Common myeloid progenitor, CD34-positive (primary cell): ENCODE measurements around the gene MAN1A1.

Experiments used
- CTCF ChIA-PET: fragments of 350-600 bp; sonication (Branson Sonifier 250); formaldehyde crosslinking; loops from one replicate; lab custom pipeline; 2021; ENCODE audit warnings: antibody characterized with exemption; lab: Charles Lee
- POLR2A ChIA-PET: fragments of 350-600 bp; sonication (Branson Sonifier 250); formaldehyde crosslinking; loops from one replicate; lab custom pipeline; 2021; ENCODE audit warnings: antibody characterized with exemption; lab: Charles Lee
- DNase-seq, 3 donors: peaks; one replicate each; pipeline versions ENCODE4 v3.0.0 to v3.0.0-alpha.2; 2013
- H3K27ac ChIP-seq, 2 experiments: 1 replicate in 1 of 2; 2 replicates in 1 of 2; pipeline ENCODE4 v1.7.0; 2013; ENCODE audit warnings: inconsistent platforms in 2 of 2, low read length in 2 of 2, mild to moderate bottlenecking in 2 of 2, low read depth in 1 of 2, moderate library complexity in 1 of 2; ENCODE audit not compliant: severe bottlenecking in 2 of 2, insufficient read depth in 1 of 2, poor library complexity in 1 of 2
- H3K27me3 ChIP-seq, 5 experiments: replicated peaks in 2 of 5; 1 replicate in 3 of 5; 2 replicates in 2 of 5; pipeline versions ENCODE4 v1.6.1 to v1.7.0; 2013; ENCODE audit warnings: low read length in 4 of 5, mild to moderate bottlenecking in 2 of 5, moderate library complexity in 2 of 5, inconsistent platforms in 1 of 5; ENCODE audit not compliant: insufficient read depth in 5 of 5, control insufficient read depth in 4 of 5
- H3K36me3 ChIP-seq, 4 experiments: 1 replicate in 2 of 4; 2 replicates in 2 of 4; pipeline versions ENCODE4 v1.6.1 to v1.7.0; 2013; ENCODE audit warnings: low read length in 3 of 4, control low read depth in 1 of 4, mild to moderate bottlenecking in 1 of 4; ENCODE audit not compliant: control insufficient read depth in 4 of 4, insufficient read depth in 4 of 4
- H3K4me1 ChIP-seq, 4 experiments: 1 replicate in 3 of 4; 2 replicates in 1 of 4; pipeline versions ENCODE4 v1.6.1 to v1.7.1; 2013; ENCODE audit warnings: low read length in 3 of 4, mild to moderate bottlenecking in 3 of 4, control low read depth in 1 of 4, inconsistent platforms in 1 of 4, moderate library complexity in 1 of 4; ENCODE audit not compliant: control insufficient read depth in 4 of 4, insufficient read depth in 4 of 4; ENCODE audit errors: control extremely low read depth in 1 of 4
- H3K4me3 ChIP-seq, 7 experiments: 1 replicate in 4 of 7; 2 replicates in 3 of 7; pipeline versions ENCODE4 v1.5.1 to v1.7.0; 2013; ENCODE audit warnings: mild to moderate bottlenecking in 7 of 7, low read length in 6 of 7, moderate library complexity in 6 of 7, inconsistent platforms in 2 of 7, low read depth in 2 of 7, control low read depth in 1 of 7; ENCODE audit not compliant: insufficient read depth in 4 of 7, control insufficient read depth in 1 of 7; ENCODE audit errors: extremely low read depth in 1 of 7
- H3K9me3 ChIP-seq, 5 experiments: 1 replicate in 4 of 5; 2 replicates in 1 of 5; pipeline versions ENCODE4 v1.6.1 to v1.7.1; 2013; ENCODE audit warnings: low read length in 4 of 5, mild to moderate bottlenecking in 2 of 5, inconsistent platforms in 1 of 5, low read depth in 1 of 5, moderate library complexity in 1 of 5; ENCODE audit not compliant: control insufficient read depth in 4 of 5, insufficient read depth in 2 of 5; ENCODE audit errors: control extremely low read depth in 1 of 5
- WGBS: methylation state at CpG from one replicate; pipeline ENCODE4 v1.1.5; 2013; ENCODE audit not compliant: insufficient coverage; 5-methylcytosine and 5-hydroxymethylcytosine counted together

Gene MAN1A1

GRCh38 chr6:119267126-119267905 is 82.2 kb downstream of the MAN1A1 start:
- Histone ChIP-seq H3K9me3 (peaks cover 4 to 14% (median 6%) of the 10 kb centered on the region in 5 experiments), H3K4me1 (peaks cover 2 to 16% (median 11%) of the 10 kb centered on the region in 4 experiments), H3K27me3 (no peaks in the 10 kb centered on the region), H3K27ac (no peak overlapping the region), H3K4me3 (no peak overlapping the region), H3K36me3 (peaks cover 5 to 42% (median 25%) of the 10 kb centered on the region in 4 experiments)
- POLR2A ChIA-PET = no interaction called here
- peak in 2 of 3 donors; percentile 25 to 49 for DNase-seq
- WGBS = no CpG with 5 or more reads among the region's 1 CpG
- CTCF ChIA-PET = interaction anchor here (0.8 kb wide), 1 partner anchor 39 kb away, joined by 3 read pairs; no protein-coding TSS in a partner anchor

- no peak for DNase-seq
- Histone ChIP-seq H3K27ac (no peak overlapping the region), H3K27me3 (no peaks in the 10 kb centered on the region), H3K4me3 (no peak overlapping the region), H3K4me1 (peaks cover 2 to 16% (median 11%) of the 10 kb centered on the region in 4 experiments), H3K9me3 (peaks cover 0 to 3% (median 0%) of the 10 kb centered on the region in 5 experiments), H3K36me3 (peaks cover 0 to 25% (median 16%) of the 10 kb centered on the region in 4 experiments)
- CTCF ChIA-PET = interaction anchor here (0.9 kb wide), 1 partner anchor 19 kb away, joined by 3 read pairs; no protein-coding TSS in a partner anchor
- POLR2A ChIA-PET = no interaction called here
These were observed 84.6 kb downstream of the MAN1A1 start for GRCh38 chr6:119264854-119265397.

GRCh38 chr6:119262612-119263011 is 86.9 kb downstream of the MAN1A1 start:
- Histone ChIP-seq H3K27me3 (no peaks in the 10 kb centered on the region), H3K4me1 (peaks cover 0 to 10% (median 4%) of the 10 kb centered on the region in 4 experiments), H3K36me3 (peaks cover 0 to 14% (median 3%) of the 10 kb centered on the region in 4 experiments), H3K4me3 (no peak overlapping the region), H3K9me3 (peaks cover 0 to 3% (median 0%) of the 10 kb centered on the region in 5 experiments), H3K27ac (no peak overlapping the region)
- 100% methylated on average over 1 of the region's 2 CpGs for WGBS
- DNase-seq = no peak
- ChIA-PET POLR2A (no interaction called here), CTCF (no interaction called here)

GRCh38 chr6:119261944-119262284 is 87.6 kb downstream of the MAN1A1 start:
- Histone ChIP-seq H3K9me3 (peaks cover 0 to 3% (median 0%) of the 10 kb centered on the region in 5 experiments), H3K4me1 (peaks cover 0 to 12% (median 3%) of the 10 kb centered on the region in 4 experiments), H3K4me3 (no peak overlapping the region), H3K27ac (no peak overlapping the region), H3K36me3 (peaks cover 0 to 17% (median 3%) of the 10 kb centered on the region in 4 experiments), H3K27me3 (no peaks in the 10 kb centered on the region)
- ChIA-PET CTCF (no interaction called here), POLR2A (no interaction called here)
- 100% methylated on average over 1 of the region's 3 CpGs for WGBS
- DNase-seq = no peak

GRCh38 chr6:119259027-119259426 is 90.5 kb downstream of the MAN1A1 start:
- no CpG with 5 or more reads among the region's 1 CpG for WGBS
- Histone ChIP-seq H3K36me3 (peaks cover 2 to 31% (median 7%) of the 10 kb centered on the region in 4 experiments), H3K9me3 (peaks cover 0 to 3% (median 0%) of the 10 kb centered on the region in 5 experiments), H3K4me3 (no peak overlapping the region), H3K27me3 (no peaks in the 10 kb centered on the region), H3K4me1 (peaks cover 0 to 15% (median 3%) of the 10 kb centered on the region in 4 experiments), H3K27ac (no peak overlapping the region)
- no peak for DNase-seq
- CTCF ChIA-PET = no interaction called here
- POLR2A ChIA-PET = no interaction called here

GRCh38 chr6:119257726-119258125 is 91.8 kb downstream of the MAN1A1 start:
- POLR2A ChIA-PET = no interaction called here
- H3K27ac ChIP-seq = no peak overlapping the region
- no peaks in the 10 kb centered on the region for H3K27me3 ChIP-seq
- no peak overlapping the region for H3K4me3 ChIP-seq
- WGBS = no CpG with 5 or more reads among the region's 1 CpG
- CTCF ChIA-PET = no interaction called here
- peaks cover 0 to under 1% (median 0%) of the 10 kb centered on the region in 5 experiments for H3K9me3 ChIP-seq
- peaks cover 0 to 31% (median 11%) of the 10 kb centered on the region in 4 experiments for H3K36me3 ChIP-seq
- no peak for DNase-seq
- H3K4me1 ChIP-seq = peaks cover 0 to 15% (median 3%) of the 10 kb centered on the region in 4 experiments

- Histone ChIP-seq H3K4me1 (peaks cover 0 to 15% (median 6%) of the 10 kb centered on the region in 4 experiments), H3K36me3 (peaks cover 0 to 31% (median 11%) of the 10 kb centered on the region in 4 experiments), H3K27me3 (no peaks in the 10 kb centered on the region), H3K27ac (peak overlapping the region in 1 of 2 experiments; percentile 55), H3K9me3 (no peaks in the 10 kb centered on the region), H3K4me3 (no peak overlapping the region)
- CTCF ChIA-PET = interaction anchor here (1.2 kb wide), 1 partner anchor 10 kb away, joined by 3 read pairs; no protein-coding TSS in a partner anchor
- DNase-seq = peak; percentile 26 to 78 (median 66)
- WGBS = 79% methylated on average over 2 of the region's 2 CpGs
- POLR2A ChIA-PET = no interaction called here
These were observed 92.5 kb downstream of the MAN1A1 start for GRCh38 chr6:119256978-119257462.
